ENCODE measurements around the gene GPHN.

The GPHN gene

GRCh38 chr14:67140556-67140955, 632.6 kb downstream of the GPHN start:
- H3K9me3 ChIP-seq: no peaks in the 10 kb centered on the region
- intact Hi-C loops (cut with DNase I; ENCODE audit: low total_unique reads): no loop called here
- peaks cover 0 to 18% (median 0%) of the 10 kb centered on the region in 3 donors for H3K36me3 ChIP-seq
- no peak overlapping the region for H3K27ac ChIP-seq
- no peaks in the 10 kb centered on the region for H3K27me3 ChIP-seq
- no peak overlapping the region for H3K4me3 ChIP-seq
- TF ChIP-seq CTCF (IDR thresholded peaks at IDR 0.05): no peak
- no peaks in the 10 kb centered on the region for H3K4me1 ChIP-seq
- DNase-seq: no peak

GRCh38 chr14:67141146-67141900, 633.4 kb downstream of the GPHN start:
- no peak for DNase-seq
- TF ChIP-seq CTCF (IDR thresholded peaks at IDR 0.05): no peak
- Histone ChIP-seq H3K36me3 (peaks cover 0 to 18% (median 0%) of the 10 kb centered on the region in 3 donors), H3K4me1 (no peaks in the 10 kb centered on the region), H3K9me3 (no peaks in the 10 kb centered on the region), H3K4me3 (no peak overlapping the region), H3K27me3 (no peaks in the 10 kb centered on the region), H3K27ac (no peak overlapping the region)
- intact Hi-C loops (cut with DNase I; ENCODE audit: low total_unique reads): no loop called here

GRCh38 chr14:67151082-67151666, 643.2 kb downstream of the GPHN start:
- Histone ChIP-seq H3K9me3 (no peaks in the 10 kb centered on the region), H3K4me1 (no peaks in the 10 kb centered on the region), H3K27me3 (no peaks in the 10 kb centered on the region), H3K36me3 (peaks cover 0 to 4% (median 0%) of the 10 kb centered on the region in 3 donors), H3K27ac (no peak overlapping the region), H3K4me3 (no peak overlapping the region)
- intact Hi-C loops (cut with DNase I; ENCODE audit: low total_unique reads): no loop called here
- peak in 1 of 2 experiments; percentile 16 for TF ChIP-seq CTCF (IDR thresholded peaks at IDR 0.05)
- DNase-seq: no peak

- no peaks in the 10 kb centered on the region for H3K4me1 ChIP-seq
- H3K9me3 ChIP-seq: no peaks in the 10 kb centered on the region
- H3K36me3 ChIP-seq: no peaks in the 10 kb centered on the region
- no peaks in the 10 kb centered on the region for H3K27me3 ChIP-seq
- no peak for DNase-seq
- no peak for TF ChIP-seq CTCF (IDR thresholded peaks at IDR 0.05)
- no peak overlapping the region for H3K27ac ChIP-seq
- H3K4me3 ChIP-seq: no peak overlapping the region
- intact Hi-C loops (cut with DNase I; ENCODE audit: low total_unique reads): no loop called here
Measured at GRCh38 chr14:67158566-67158965, 650.6 kb downstream of the GPHN start.

- TF ChIP-seq CTCF (IDR thresholded peaks at IDR 0.05): no peak
- H3K36me3 ChIP-seq: no peaks in the 10 kb centered on the region
- DNase-seq: no peak
- intact Hi-C loops (cut with DNase I; ENCODE audit: low total_unique reads): no loop called here
- H3K27ac ChIP-seq: no peak overlapping the region
- H3K27me3 ChIP-seq: no peaks in the 10 kb centered on the region
- no peak overlapping the region for H3K4me3 ChIP-seq
- no peaks in the 10 kb centered on the region for H3K4me1 ChIP-seq
- no peaks in the 10 kb centered on the region for H3K9me3 ChIP-seq
Measured at GRCh38 chr14:67162385-67162784, 654.4 kb downstream of the GPHN start.
